ENCODE data around the gene KIAA0753.

KIAA0753 gene

DNA sequence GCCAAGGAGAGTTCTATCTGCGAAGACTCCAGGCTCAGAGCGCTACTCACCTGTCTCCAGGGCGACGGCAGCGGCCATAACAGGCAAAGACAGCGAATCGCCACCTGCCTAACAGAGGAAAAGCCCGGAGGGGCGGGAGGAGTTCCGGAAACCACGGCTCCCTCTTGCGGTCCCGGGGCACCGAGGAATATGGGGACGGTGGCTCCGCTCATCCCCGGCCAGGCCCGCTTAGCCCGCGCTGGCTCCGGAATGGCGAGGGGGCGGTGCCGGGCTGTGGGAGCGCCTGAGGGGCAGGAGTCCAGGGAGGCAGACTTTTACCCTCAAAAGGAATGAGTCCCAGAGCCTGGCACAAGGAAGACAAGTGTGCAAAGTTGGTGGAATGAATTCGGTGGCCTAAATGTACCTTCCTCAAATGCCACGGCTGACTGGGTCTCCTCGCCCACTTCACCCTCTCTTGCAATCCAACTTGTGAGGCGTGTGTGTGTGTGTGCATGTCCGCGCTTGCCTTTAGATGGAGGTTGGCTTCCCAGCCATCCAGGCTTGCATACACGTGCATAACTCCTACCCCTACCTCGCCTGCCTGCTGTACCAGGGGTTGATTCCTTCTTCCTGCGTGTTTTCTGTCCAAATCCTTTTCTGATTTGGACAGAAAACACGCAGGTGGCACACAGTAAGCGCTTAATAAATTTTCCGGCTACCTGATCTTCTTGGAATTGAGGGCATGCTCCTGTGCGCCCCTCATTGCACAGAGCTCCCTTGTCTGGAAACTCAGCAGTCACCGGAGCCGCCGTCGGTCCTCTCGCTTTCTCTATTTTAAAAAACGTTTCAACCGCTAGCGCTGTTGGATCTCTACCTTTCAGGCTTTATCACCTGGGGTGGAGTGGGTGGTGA, 14.6 kb upstream of the KIAA0753 start:
- Histone ChIP-seq H3K9me3 (ENCODE audit: insufficient read depth, low read length) (no peaks in the 10 kb centered on the region), H3K36me3 (ENCODE audit: insufficient read depth, insufficient read length, low read length) (no peaks in the 10 kb centered on the region), H3K4me3 (ENCODE audit: insufficient read length, low read depth) (peak overlapping the region; percentile 10), H3K4me1 (ENCODE audit: insufficient read depth, insufficient read length) (peaks cover 4% of the 10 kb centered on the region), H3K27me3 (ENCODE audit: insufficient read depth, insufficient read length) (peaks cover 66% of the 10 kb centered on the region), H3K9ac (ENCODE audit: insufficient read length, low read depth) (peak overlapping the region; percentile 61)
- TF ChIP-seq YY1 (IDR thresholded peaks at IDR 0.05; ENCODE audit: insufficient read depth, insufficient read length) (no peak), ZNF274 (IDR thresholded peaks at IDR 0.05; ENCODE audit: low read depth, low read length) (no peak)
- DNase-seq (ENCODE audit: low read depth, low spot score) = no peak

GRCh38 chr17:6651919-6652452, 11.5 kb upstream of the KIAA0753 start:
- Histone ChIP-seq H3K9ac (ENCODE audit: insufficient read length, low read depth) (peak overlapping the region; percentile 64), H3K27me3 (ENCODE audit: insufficient read depth, insufficient read length) (peaks cover 44% of the 10 kb centered on the region)
- no peak for DNase-seq (ENCODE audit: low read depth, low spot score)

GRCh38 chr17:6651354-6651918, 10.9 kb upstream of the KIAA0753 start, which contains the start of the genes C17orf100 and MED31:
Gene C17orf100 (plus strand): TSS chr17:6651762. CDS start chr17:6651914, 152 bp downstream.
Gene MED31 (minus strand): TSS chr17:6651605. CDS start chr17:6651528, 77 bp downstream.
- Histone ChIP-seq H3K4me3 (ENCODE audit: insufficient read length, low read depth) (peak within 1 kb of the TSS; percentile 94), H3K27me3 (ENCODE audit: insufficient read depth, insufficient read length) (peaks cover 44% of the 10 kb centered on the region), H3K9me3 (ENCODE audit: insufficient read depth, low read length) (no peaks in the 10 kb centered on the region), H3K36me3 (ENCODE audit: insufficient read depth, insufficient read length, low read length) (peaks cover 25% of the 10 kb centered on the region), H3K9ac (ENCODE audit: insufficient read length, low read depth) (peak within 1 kb of the TSS; percentile 82), H3K4me1 (ENCODE audit: insufficient read depth, insufficient read length) (peaks cover 4% of the 10 kb centered on the region)
- TF ChIP-seq SUZ12 (IDR thresholded peaks at IDR 0.05; ENCODE audit: extremely low read depth, insufficient read depth, insufficient read length) (no peak), YY1 (IDR thresholded peaks at IDR 0.05; ENCODE audit: insufficient read depth, insufficient read length) (no peak), ZNF274 (IDR thresholded peaks at IDR 0.05; ENCODE audit: low read depth, low read length) (no peak)
- peak; percentile 74 for DNase-seq (ENCODE audit: low read depth, low spot score)

More at GRCh38 chr17:6651919-6652452, 11.5 kb upstream of the KIAA0753 start:
- H3K4me3 ChIP-seq (ENCODE audit: insufficient read length, low read depth) = peak overlapping the region; percentile 94
- no peaks in the 10 kb centered on the region for H3K9me3 ChIP-seq (ENCODE audit: insufficient read depth, low read length)
- TF ChIP-seq ZNF274 (IDR thresholded peaks at IDR 0.05; ENCODE audit: low read depth, low read length) (no peak), YY1 (IDR thresholded peaks at IDR 0.05; ENCODE audit: insufficient read depth, insufficient read length) (no peak), SUZ12 (IDR thresholded peaks at IDR 0.05; ENCODE audit: extremely low read depth, insufficient read depth, insufficient read length) (no peak)
- H3K36me3 ChIP-seq (ENCODE audit: insufficient read depth, insufficient read length, low read length) = peaks cover 24% of the 10 kb centered on the region
- peaks cover 4% of the 10 kb centered on the region for H3K4me1 ChIP-seq (ENCODE audit: insufficient read depth, insufficient read length)

DNA sequence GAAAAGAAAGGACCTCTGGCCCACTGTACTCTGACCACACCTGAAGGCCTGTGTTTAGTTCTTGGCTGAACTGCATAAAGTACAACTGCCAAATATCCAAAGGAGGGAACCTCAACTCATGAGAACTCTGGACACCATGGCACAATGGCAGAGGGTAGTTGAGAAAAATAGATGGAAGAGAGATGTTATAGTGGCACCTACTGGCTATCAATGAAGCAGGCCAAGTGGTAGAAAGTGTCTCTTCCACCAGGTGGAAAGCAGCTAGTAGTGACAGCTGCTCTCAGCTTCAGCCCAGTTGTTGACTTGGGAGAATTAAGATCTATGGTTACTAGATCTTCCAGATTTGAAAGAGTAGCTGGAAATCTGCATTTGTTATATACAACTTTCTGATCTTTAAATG, 7.7 kb upstream of the KIAA0753 start:
- H3K27me3 ChIP-seq (ENCODE audit: insufficient read depth, insufficient read length) = peaks cover 16% of the 10 kb centered on the region
- H3K4me1 ChIP-seq (ENCODE audit: insufficient read depth, insufficient read length) = no peaks in the 10 kb centered on the region
- TF ChIP-seq YY1 (IDR thresholded peaks at IDR 0.05; ENCODE audit: insufficient read depth, insufficient read length) = no peak
- no peak for TF ChIP-seq SUZ12 (IDR thresholded peaks at IDR 0.05; ENCODE audit: extremely low read depth, insufficient read depth, insufficient read length)
- TF ChIP-seq ZNF274 (IDR thresholded peaks at IDR 0.05; ENCODE audit: low read depth, low read length) = no peak
- H3K36me3 ChIP-seq (ENCODE audit: insufficient read depth, insufficient read length, low read length) = peaks cover 51% of the 10 kb centered on the region
- H3K9me3 ChIP-seq (ENCODE audit: insufficient read depth, low read length) = no peaks in the 10 kb centered on the region
- H3K4me3 ChIP-seq (ENCODE audit: insufficient read length, low read depth) = no peak overlapping the region
- no peak for DNase-seq (ENCODE audit: low read depth, low spot score)
- H3K9ac ChIP-seq (ENCODE audit: insufficient read length, low read depth) = no peak overlapping the region

DNA sequence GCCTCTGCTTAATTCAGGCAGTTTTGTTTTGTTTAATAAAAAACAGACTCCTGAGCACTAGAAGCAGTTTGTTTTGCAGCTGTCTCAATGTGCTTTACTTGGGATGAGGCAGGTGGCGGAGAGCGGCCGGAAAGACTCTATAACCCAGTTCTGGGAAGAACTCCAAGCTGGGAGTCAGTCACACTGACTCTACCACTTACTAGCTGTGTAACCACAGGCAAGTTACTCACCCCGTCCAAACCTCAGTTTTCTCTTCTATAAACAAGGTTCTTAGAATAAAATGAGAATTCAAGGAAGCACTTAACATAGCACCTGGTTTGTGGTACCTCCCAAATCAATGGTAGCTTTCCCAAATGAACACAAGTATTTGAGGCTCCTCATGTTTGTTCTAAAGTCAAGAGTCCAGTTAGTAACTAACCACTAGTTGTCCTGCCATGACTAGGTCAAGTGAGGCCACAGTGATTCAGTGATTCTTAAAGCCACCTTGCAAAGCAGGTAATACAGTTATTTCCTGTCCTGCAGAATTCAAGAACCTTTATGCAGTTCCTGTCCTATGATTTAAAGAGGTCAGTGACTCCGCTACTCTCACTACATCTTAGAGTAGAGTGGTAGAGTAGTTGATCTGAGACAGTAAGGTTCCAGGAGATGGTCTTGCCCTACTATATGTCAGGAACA, 3.1 kb upstream of the KIAA0753 start:
- Histone ChIP-seq H3K4me3 (ENCODE audit: insufficient read length, low read depth) (no peak overlapping the region), H3K4me1 (ENCODE audit: insufficient read depth, insufficient read length) (peaks cover 5% of the 10 kb centered on the region), H3K36me3 (ENCODE audit: insufficient read depth, insufficient read length, low read length) (peaks cover 51% of the 10 kb centered on the region), H3K27me3 (ENCODE audit: insufficient read depth, insufficient read length) (peaks cover 10% of the 10 kb centered on the region), H3K9ac (ENCODE audit: insufficient read length, low read depth) (no peak overlapping the region), H3K9me3 (ENCODE audit: insufficient read depth, low read length) (no peaks in the 10 kb centered on the region)
- no peak for DNase-seq (ENCODE audit: low read depth, low spot score)
- TF ChIP-seq SUZ12 (IDR thresholded peaks at IDR 0.05; ENCODE audit: extremely low read depth, insufficient read depth, insufficient read length) = no peak
- no peak for TF ChIP-seq YY1 (IDR thresholded peaks at IDR 0.05; ENCODE audit: insufficient read depth, insufficient read length)
- no peak for TF ChIP-seq ZNF274 (IDR thresholded peaks at IDR 0.05; ENCODE audit: low read depth, low read length)

- DNase-seq (ENCODE audit: low read depth, low spot score) = no peak
- Histone ChIP-seq H3K27me3 (ENCODE audit: insufficient read depth, insufficient read length) (peaks cover 10% of the 10 kb centered on the region), H3K9ac (ENCODE audit: insufficient read length, low read depth) (no peak overlapping the region), H3K4me3 (ENCODE audit: insufficient read length, low read depth) (no peak overlapping the region), H3K36me3 (ENCODE audit: insufficient read depth, insufficient read length, low read length) (peaks cover 45% of the 10 kb centered on the region), H3K4me1 (ENCODE audit: insufficient read depth, insufficient read length) (peaks cover 8% of the 10 kb centered on the region), H3K9me3 (ENCODE audit: insufficient read depth, low read length) (no peaks in the 10 kb centered on the region)
- TF ChIP-seq ZNF274 (IDR thresholded peaks at IDR 0.05; ENCODE audit: low read depth, low read length) (no peak), YY1 (IDR thresholded peaks at IDR 0.05; ENCODE audit: insufficient read depth, insufficient read length) (no peak), SUZ12 (IDR thresholded peaks at IDR 0.05; ENCODE audit: extremely low read depth, insufficient read depth, insufficient read length) (no peak)
These were observed 2.1 kb upstream of the KIAA0753 start for GRCh38 chr17:6642592-6642991.
